Astrocyte of the spinal cord (primary cell): Measurements from ENCODE around the gene RPS29.

Source experiments
- DNase-seq: peaks from one replicate; pipeline ENCODE4 v3.0.0; 2011; ENCODE audit warnings: low read depth, low spot score
- H3K4me3 ChIP-seq: 2 replicates; pipeline ENCODE4 v1.5.1; 2011; ENCODE audit warnings: low read depth, mild to moderate bottlenecking, low read length, moderate library complexity
- CTCF ChIP-seq: IDR thresholded peaks from 2 replicates; pipeline ENCODE4 v1.5.1; 2012; ENCODE audit warnings: low read depth, mild to moderate bottlenecking, low read length, inconsistent platforms
- in situ Hi-C: cut with HindIII; loops from 2 replicates; pipeline ENCODE4 v1.10.0; 2017; ENCODE audit warnings: low sequenced_read_pairs

The RPS29 gene

GRCh38 chr14:49583629-49584028, 2.6 kb downstream of the RPS29 start:
- no peak for TF ChIP-seq CTCF
- no peak for DNase-seq
- no peak overlapping the region for H3K4me3 ChIP-seq
- in situ Hi-C loops: no loop called here

- no peak for TF ChIP-seq CTCF
- DNase-seq: no peak
- in situ Hi-C loops: no loop called here
- H3K4me3 ChIP-seq: no peak overlapping the region
These were observed 3.8 kb downstream of the RPS29 start for GRCh38 chr14:49582113-49582977.

GRCh38 chr14:49581209-49582112, 4.7 kb downstream of the RPS29 start:
- no peak overlapping the region for H3K4me3 ChIP-seq
- in situ Hi-C loops: no loop called here
- no peak for DNase-seq
- no peak for TF ChIP-seq CTCF

- in situ Hi-C loops: no loop called here
- H3K4me3 ChIP-seq: no peak overlapping the region
- TF ChIP-seq CTCF: no peak
- no peak for DNase-seq
These were observed 6.3 kb downstream of the RPS29 start for GRCh38 chr14:49579841-49580240.

- no peak for DNase-seq
- in situ Hi-C loops: no loop called here
- no peak overlapping the region for H3K4me3 ChIP-seq
- TF ChIP-seq CTCF: no peak
These were observed 8.0 kb downstream of the RPS29 start for GRCh38 chr14:49578141-49578540.

- in situ Hi-C loops: no loop called here
- no peak for DNase-seq
- no peak overlapping the region for H3K4me3 ChIP-seq
- TF ChIP-seq CTCF: no peak
These were observed 12.1 kb downstream of the RPS29 start for GRCh38 chr14:49574038-49574437.
